ENCODE measurements around the gene DPY19L3.
A peak's percentile ranks its signal among the peaks of the same experiment; 100 is the strongest.
"Not testable (repeated sequence)": the region's sequence is repeated elsewhere in the genome, so short reads cannot be mapped to it uniquely, and the experiment has no call there.

DPY19L3 gene

GRCh38 chr19:32406161-32407003, 812 bp downstream of the DPY19L3 start:
- H3K4me3 ChIP-seq: peak overlapping the region; percentile 97
- in situ Hi-C loops (cut with MboI; ENCODE audit: low sequenced_read_pairs): no loop called here
- H3K4me1 ChIP-seq: peaks cover 4% of the 10 kb centered on the region
- peak in 1 of 2 experiments; percentile 14 for DNase-seq (ENCODE audit: low spot score in 2 of 2)
- H3K27me3 ChIP-seq (ENCODE audit: low read depth): no peaks in the 10 kb centered on the region
- H3K9me3 ChIP-seq: no peaks in the 10 kb centered on the region
- H3K36me3 ChIP-seq (replicated peaks): peaks cover 24% of the 10 kb centered on the region

DNA sequence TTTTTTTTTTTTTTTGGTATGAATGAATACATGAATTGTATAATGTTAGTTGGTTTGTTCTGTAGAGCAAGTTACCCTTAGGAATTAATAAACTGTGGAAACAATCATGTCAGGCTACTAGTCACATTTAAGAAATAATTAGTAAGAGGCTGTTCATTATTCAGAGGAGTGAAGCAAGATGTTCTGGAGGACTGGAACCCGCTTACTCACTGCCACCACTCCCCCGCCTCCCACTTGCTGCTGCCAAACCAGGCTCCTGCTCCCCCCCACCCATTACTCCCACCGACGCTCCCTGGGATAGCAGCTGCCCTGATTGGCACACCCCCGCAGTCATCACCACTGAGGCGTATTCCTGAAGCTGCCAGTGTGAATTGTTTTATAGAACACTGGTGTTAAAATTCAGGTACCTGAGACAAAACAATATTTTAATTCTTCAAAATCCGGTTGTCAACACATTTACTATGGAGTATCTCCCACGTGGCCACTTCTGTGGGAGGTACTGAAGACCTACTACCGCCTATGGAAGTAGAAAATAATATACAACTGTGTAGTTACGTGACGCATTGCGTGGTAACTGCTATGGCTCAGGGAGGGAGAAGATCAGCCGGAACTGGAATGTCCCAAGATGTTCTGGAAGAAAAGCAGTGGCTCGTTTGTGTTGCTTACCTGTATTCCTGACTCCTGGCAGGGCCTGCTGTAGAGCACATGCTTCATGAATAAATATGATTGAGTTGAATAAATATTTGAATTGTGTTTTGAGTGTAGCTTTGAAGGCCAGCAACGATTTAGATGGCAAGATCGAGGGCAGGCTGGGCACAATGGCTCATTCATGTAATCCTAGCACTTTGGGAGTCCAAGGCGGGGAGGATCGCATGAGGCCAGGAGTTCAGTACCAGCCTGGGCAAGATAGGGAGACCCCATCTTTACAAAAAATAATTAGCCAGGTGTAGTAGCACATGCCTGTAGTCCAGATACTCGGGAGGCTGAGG, 1.7 kb downstream of the DPY19L3 start:
- H3K36me3 ChIP-seq (replicated peaks): peaks cover 33% of the 10 kb centered on the region
- DNase-seq (ENCODE audit: low spot score in 2 of 2): no peak
- H3K4me3 ChIP-seq: peak overlapping the region; percentile 97; the same call in 1 of the 2 replicates
- in situ Hi-C loops (cut with MboI; ENCODE audit: low sequenced_read_pairs): no loop called here
- H3K9me3 ChIP-seq: no peaks in the 10 kb centered on the region
- peaks cover 4% of the 10 kb centered on the region for H3K4me1 ChIP-seq
- H3K27me3 ChIP-seq (ENCODE audit: low read depth): no peaks in the 10 kb centered on the region

DNA sequence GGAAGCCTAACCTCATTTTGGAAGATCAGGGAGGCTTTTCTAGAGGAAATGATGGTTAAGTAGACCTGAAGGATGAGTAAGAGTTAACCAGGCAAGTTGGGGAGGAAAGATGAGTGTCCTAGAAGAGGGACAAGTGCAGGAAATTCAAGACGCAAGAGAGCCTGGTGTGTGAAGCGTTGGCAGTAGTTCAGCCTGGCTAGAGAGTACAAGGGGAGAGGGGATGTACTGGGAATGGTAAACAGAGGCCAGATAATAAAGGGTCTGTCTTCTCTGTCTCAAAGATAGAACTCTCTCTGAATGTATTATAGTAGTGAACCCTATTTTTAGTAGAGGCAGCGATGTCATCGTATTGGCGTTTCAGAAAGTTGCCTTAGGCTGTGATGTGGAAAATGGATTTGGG, 9.7 kb downstream of the DPY19L3 start:
- no peaks in the 10 kb centered on the region for H3K4me1 ChIP-seq
- peaks cover 36% of the 10 kb centered on the region for H3K36me3 ChIP-seq (replicated peaks)
- in situ Hi-C loops (cut with MboI; ENCODE audit: low sequenced_read_pairs): no loop called here
- H3K9me3 ChIP-seq: no peaks in the 10 kb centered on the region
- no peak for DNase-seq (ENCODE audit: low spot score in 2 of 2)
- no peak overlapping the region for H3K4me3 ChIP-seq
- no peaks in the 10 kb centered on the region for H3K27me3 ChIP-seq (ENCODE audit: low read depth)

DNA sequence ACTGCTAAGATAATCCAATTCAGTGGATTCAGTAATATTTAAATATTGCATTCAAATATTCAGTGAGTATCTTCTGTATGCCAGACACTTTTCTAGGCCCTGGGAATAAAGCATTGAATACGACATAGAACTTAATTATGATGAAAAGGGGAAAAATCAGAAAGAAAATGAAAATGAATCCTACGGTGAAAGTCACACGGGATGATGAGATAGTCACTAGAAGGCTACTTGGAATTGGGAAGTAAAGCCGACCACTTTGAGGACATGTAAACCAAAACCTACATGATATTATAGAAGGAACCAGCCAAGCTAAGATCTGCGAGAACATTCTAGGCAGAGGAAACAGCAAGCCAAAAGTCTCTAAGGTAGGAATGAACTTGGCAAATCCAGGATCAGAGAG, 10.1 kb downstream of the DPY19L3 start:
- Histone ChIP-seq H3K4me3 (no peak overlapping the region), H3K27me3 (ENCODE audit: low read depth) (no peaks in the 10 kb centered on the region), H3K9me3 (no peaks in the 10 kb centered on the region), H3K36me3 (replicated peaks) (peaks cover 36% of the 10 kb centered on the region), H3K4me1 (no peaks in the 10 kb centered on the region)
- in situ Hi-C loops (cut with MboI; ENCODE audit: low sequenced_read_pairs): no loop called here
- no peak for DNase-seq (ENCODE audit: low spot score in 2 of 2)

GRCh38 chr19:32416749-32417456, 11.3 kb downstream of the DPY19L3 start:
- Histone ChIP-seq H3K27me3 (ENCODE audit: low read depth) (no peaks in the 10 kb centered on the region), H3K36me3 (replicated peaks) (peaks cover 23% of the 10 kb centered on the region), H3K4me3 (no peak overlapping the region), H3K9me3 (no peaks in the 10 kb centered on the region), H3K4me1 (peaks cover 3% of the 10 kb centered on the region; the same call in 1 of the 2 replicates)
- in situ Hi-C loops (cut with MboI; ENCODE audit: low sequenced_read_pairs): no loop called here
- no peak for DNase-seq (ENCODE audit: low spot score in 2 of 2)

GRCh38 chr19:32418155-32418554, 12.6 kb downstream of the DPY19L3 start:
- DNase-seq (ENCODE audit: low spot score in 2 of 2): no peak
- Histone ChIP-seq H3K27me3 (ENCODE audit: low read depth) (no peaks in the 10 kb centered on the region), H3K4me1 (peaks cover 10% of the 10 kb centered on the region; the same call in 1 of the 2 replicates), H3K36me3 (replicated peaks) (peaks cover 12% of the 10 kb centered on the region), H3K9me3 (no peaks in the 10 kb centered on the region), H3K4me3 (no peak overlapping the region)
- in situ Hi-C loops (cut with MboI; ENCODE audit: low sequenced_read_pairs): no loop called here

DNA sequence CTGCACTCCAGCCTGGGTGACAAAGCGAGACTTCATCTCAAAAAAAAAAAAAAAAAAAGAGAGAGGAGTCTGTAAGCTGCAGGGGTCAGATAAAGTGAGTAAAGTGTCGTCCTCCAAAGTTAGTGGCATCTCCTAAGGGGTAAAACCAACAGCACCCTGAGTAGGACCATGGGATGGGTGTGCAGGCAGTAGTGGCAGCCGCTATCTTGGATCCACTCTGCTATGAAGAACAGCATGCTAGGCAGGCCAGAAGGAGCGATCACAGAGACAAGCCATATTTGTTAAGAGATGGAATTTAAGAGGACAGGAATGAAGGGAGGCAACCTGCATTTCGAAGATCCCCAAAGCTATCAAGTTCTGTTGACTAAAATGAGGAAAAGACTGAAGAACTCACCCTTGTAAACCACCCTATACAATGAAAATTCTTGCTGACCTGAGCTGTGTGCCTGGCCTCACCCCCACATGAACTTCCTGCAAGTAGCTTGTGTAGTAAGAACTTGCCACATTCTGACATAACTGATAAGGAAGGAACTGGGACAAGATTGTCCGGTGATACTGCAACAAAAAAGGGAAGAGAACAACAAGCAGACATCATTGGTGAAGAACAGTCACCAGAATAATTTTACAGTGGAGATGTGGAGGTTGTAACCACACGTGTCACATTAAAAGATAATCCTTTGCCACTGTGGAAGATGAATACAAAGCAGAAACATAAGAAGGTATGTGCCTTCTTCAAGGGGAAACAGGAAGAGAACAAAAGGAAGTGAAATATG, 16.2 kb downstream of the DPY19L3 start:
- in situ Hi-C loops (cut with MboI; ENCODE audit: low sequenced_read_pairs): no loop called here
- Histone ChIP-seq H3K4me1 (peaks cover 10% of the 10 kb centered on the region; the same call in 1 of the 2 replicates), H3K9me3 (no peaks in the 10 kb centered on the region), H3K36me3 (replicated peaks) (peaks cover 4% of the 10 kb centered on the region; the same call in 1 of the 2 replicates), H3K27me3 (ENCODE audit: low read depth) (no peaks in the 10 kb centered on the region), H3K4me3 (no peak overlapping the region)
- DNase-seq (ENCODE audit: low spot score in 2 of 2): peak in 1 of 2 experiments; percentile 13

- Histone ChIP-seq H3K4me1 (peaks cover 10% of the 10 kb centered on the region; the same call in 1 of the 2 replicates), H3K9me3 (no peaks in the 10 kb centered on the region), H3K27me3 (ENCODE audit: low read depth) (no peaks in the 10 kb centered on the region), H3K36me3 (replicated peaks) (peaks cover 6% of the 10 kb centered on the region; the same call in 1 of the 2 replicates), H3K4me3 (no peak overlapping the region)
- no peak for DNase-seq (ENCODE audit: low spot score in 2 of 2)
- in situ Hi-C loops (cut with MboI; ENCODE audit: low sequenced_read_pairs): no loop called here
Measured at GRCh38 chr19:32422435-32422834, 16.9 kb downstream of the DPY19L3 start.

- H3K36me3 ChIP-seq (replicated peaks); in situ Hi-C loops (cut with MboI; ENCODE audit: low sequenced_read_pairs); H3K9me3 ChIP-seq; H3K4me3 ChIP-seq; H3K4me1 ChIP-seq; DNase-seq (ENCODE audit: low spot score in 2 of 2); H3K27me3 ChIP-seq (ENCODE audit: low read depth): not testable (repeated sequence)
Measured at GRCh38 chr19:32423944-32424343, 18.4 kb downstream of the DPY19L3 start.

DNA sequence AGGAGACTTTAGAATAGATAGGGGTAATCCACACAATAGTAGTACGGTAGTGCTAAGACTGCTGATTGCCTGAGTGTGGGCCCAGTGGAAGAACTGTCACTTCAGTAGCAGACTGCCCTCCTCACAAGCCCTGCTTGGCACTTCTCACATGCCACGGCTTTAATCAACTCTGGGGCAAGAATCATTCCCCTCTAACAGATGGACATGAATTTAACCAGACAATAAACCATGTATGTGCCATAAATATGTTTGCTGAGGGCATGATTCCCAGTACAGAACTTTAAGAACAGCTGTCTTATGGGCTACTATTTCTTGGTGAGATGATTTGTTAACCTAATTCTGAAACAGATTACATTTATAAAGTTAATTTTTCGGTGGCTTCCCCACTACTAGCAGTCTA, 22.0 kb downstream of the DPY19L3 start:
- Histone ChIP-seq H3K9me3 (no peaks in the 10 kb centered on the region), H3K4me3 (no peak overlapping the region), H3K36me3 (replicated peaks) (peaks cover 6% of the 10 kb centered on the region; the same call in 1 of the 2 replicates), H3K4me1 (peaks cover 4% of the 10 kb centered on the region; the same call in 1 of the 2 replicates), H3K27me3 (ENCODE audit: low read depth) (no peaks in the 10 kb centered on the region)
- in situ Hi-C loops (cut with MboI; ENCODE audit: low sequenced_read_pairs): no loop called here
- no peak for DNase-seq (ENCODE audit: low spot score in 2 of 2)

DNA sequence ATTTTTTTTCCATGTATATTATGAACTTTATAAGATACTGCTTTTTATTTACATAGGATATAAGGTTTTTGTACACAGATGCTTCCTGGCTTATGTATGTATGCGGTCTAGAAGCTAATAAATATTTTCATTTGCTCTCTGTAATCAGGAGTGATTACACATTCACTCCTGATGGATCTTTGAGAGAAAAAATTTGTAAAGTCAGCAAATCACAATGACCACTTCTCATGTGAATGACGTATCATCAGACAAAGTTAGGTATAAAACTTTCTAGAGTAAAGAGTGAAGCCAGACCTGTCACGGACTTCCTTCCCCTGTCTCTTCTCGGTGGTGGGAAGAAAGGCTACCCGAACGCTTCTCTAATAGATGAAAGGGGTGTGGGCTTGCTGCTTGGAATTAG, 31.1 kb downstream of the DPY19L3 start:
- peaks cover 14% of the 10 kb centered on the region for H3K36me3 ChIP-seq (replicated peaks)
- no peak overlapping the region for H3K4me3 ChIP-seq
- in situ Hi-C loops (cut with MboI; ENCODE audit: low sequenced_read_pairs): no loop called here
- no peaks in the 10 kb centered on the region for H3K27me3 ChIP-seq (ENCODE audit: low read depth)
- H3K4me1 ChIP-seq: 0 out of 2 replicates have a peak, but pooled peaks cover 3% of the 10 kb centered on the region
- no peaks in the 10 kb centered on the region for H3K9me3 ChIP-seq
- no peak for DNase-seq (ENCODE audit: low spot score in 2 of 2)

GRCh38 chr19:32437096-32437495, 31.5 kb downstream of the DPY19L3 start:
- 0 out of 2 replicates have a peak, but pooled peaks cover 3% of the 10 kb centered on the region for H3K4me1 ChIP-seq
- H3K9me3 ChIP-seq: no peaks in the 10 kb centered on the region
- in situ Hi-C loops (cut with MboI; ENCODE audit: low sequenced_read_pairs): no loop called here
- peaks cover 14% of the 10 kb centered on the region for H3K36me3 ChIP-seq (replicated peaks)
- DNase-seq (ENCODE audit: low spot score in 2 of 2): no peak
- H3K27me3 ChIP-seq (ENCODE audit: low read depth): no peaks in the 10 kb centered on the region
- H3K4me3 ChIP-seq: no peak overlapping the region
